Epithelial cell of esophagus (primary cell): ENCODE measurements around the gene NGF.

Experiments
- DNase-seq: peaks from one replicate; pipeline ENCODE4 v3.0.0; 2010; ENCODE audit warnings: low read depth
- H3K4me3 ChIP-seq: 2 replicates; pipeline ENCODE4 v1.5.1; 2011; ENCODE audit warnings: mild to moderate bottlenecking, low read length, control low read depth
- CTCF ChIP-seq: IDR thresholded peaks from 2 replicates; pipeline ENCODE4 v1.5.1; 2011; ENCODE audit warnings: low read depth, mild to moderate bottlenecking, low read length, control low read depth, inconsistent platforms; ENCODE audit not compliant: insufficient read depth; ENCODE audit errors: missing control alignments

NGF gene

DNA sequence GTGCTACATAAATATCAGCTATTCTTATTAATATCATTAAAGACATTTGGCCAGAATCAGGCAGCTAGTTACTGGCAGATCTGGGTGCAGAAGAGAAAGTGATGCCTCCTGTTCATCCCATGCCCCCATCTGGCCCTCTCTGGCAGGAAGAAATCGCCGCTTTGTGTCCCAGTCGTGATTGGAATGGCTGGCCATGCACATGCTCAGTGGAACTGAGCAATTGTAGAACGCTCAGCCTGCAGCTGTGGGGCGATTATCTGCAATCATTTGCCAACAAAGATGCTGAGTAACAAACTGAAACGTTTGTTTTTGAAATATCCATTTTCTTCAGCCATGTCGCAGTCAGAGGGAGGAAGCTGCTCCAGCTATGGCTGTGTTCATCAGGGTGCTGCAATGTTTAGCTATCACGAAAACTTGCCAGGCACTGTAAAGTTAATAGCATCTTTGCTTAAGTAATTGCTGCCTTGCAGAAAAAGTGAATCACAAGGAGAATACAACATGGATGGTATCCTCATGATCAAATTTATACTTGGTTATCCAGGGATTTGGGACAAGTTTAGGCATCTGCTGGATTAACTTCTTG, 36.5 kb downstream of the NGF start:
- no peak for TF ChIP-seq CTCF
- H3K4me3 ChIP-seq: no peak overlapping the region
- no peak for DNase-seq

- TF ChIP-seq CTCF: no peak
- H3K4me3 ChIP-seq: no peak overlapping the region
- DNase-seq: peak; percentile 96
Measured at GRCh38 chr1:115300087-115300876, 37.8 kb downstream of the NGF start.

DNA sequence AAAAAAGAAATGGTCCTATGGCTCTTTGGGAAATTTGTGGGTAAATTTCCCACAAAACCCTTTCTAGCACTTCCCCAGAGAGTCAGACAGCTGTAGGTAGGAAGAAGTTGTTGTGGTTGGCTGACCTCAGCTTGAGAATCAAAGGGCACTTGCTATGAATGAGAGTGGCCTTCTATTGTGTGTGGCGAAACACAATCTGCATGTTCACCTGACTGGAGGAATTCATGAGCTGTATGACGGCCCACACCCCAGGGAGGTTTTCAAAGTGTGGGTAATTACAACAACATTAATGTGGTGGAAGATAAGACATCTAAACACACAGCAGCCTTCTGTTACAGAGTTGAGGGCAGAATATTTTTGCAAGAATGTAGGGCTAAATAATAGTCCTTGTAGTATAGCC, 38.8 kb downstream of the NGF start:
- TF ChIP-seq CTCF: no peak
- H3K4me3 ChIP-seq: no peak overlapping the region
- peak; percentile 53 for DNase-seq

DNA sequence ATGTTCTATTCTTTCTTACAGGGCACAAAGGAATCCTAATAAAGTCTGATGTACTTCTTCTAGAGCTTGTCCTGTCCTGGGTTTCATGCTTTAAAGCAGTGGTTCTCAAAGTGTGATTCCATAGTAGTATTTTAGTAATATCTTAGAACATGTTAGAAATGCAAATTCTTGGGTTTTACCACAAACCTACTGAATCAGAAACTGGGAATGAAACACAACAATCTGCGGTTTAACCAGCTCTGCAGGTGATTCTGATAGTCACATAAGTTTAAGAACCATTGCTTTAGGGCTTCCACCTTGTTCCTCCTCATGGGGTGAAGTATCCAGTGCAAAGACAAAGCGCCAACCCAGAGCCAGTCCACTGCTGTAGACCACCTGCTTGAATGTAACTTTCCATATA, 41.1 kb downstream of the NGF start:
- DNase-seq: peak; percentile 49
- TF ChIP-seq CTCF: no peak
- no peak overlapping the region for H3K4me3 ChIP-seq

GRCh38 chr1:115295904-115296696, 41.9 kb downstream of the NGF start:
- no peak for TF ChIP-seq CTCF
- no peak for DNase-seq

GRCh38 chr1:115293899-115294298, 44.1 kb downstream of the NGF start:
- TF ChIP-seq CTCF: no peak
- DNase-seq: peak; percentile 81
- no peak overlapping the region for H3K4me3 ChIP-seq

More at GRCh38 chr1:115295904-115296696, 41.9 kb downstream of the NGF start:
- H3K4me3 ChIP-seq: no peak overlapping the region
